GM12892 (cell line): ENCODE data around the gene NVL.

ENCODE experiments used
- DNase-seq: peaks from one replicate; pipeline ENCODE4 v3.0.0; 2011; ENCODE audit not compliant: insufficient read length
- FAIRE-seq: peaks from 2 replicates; lab custom pipeline; 2011; peaks lifted over from hg19 to GRCh38; lab: Jason Lieb, UNC
- POLR2A ChIP-seq: IDR thresholded peaks from 2 replicates; pipeline ENCODE4 v1.6.1; 2011; ENCODE audit warnings: low read depth, low read length, control low read depth
- POLR2AphosphoS5 ChIP-seq: IDR thresholded peaks from 2 replicates; pipeline ENCODE4 v1.6.1; 2011; ENCODE audit warnings: low read depth, low read length, control low read depth
- TAF1 ChIP-seq: IDR thresholded peaks from 2 replicates; pipeline ENCODE4 v1.6.1; 2011; ENCODE audit warnings: low read depth, mild to moderate bottlenecking, control low read depth, low read length, borderline replicate concordance

The NVL gene

DNA sequence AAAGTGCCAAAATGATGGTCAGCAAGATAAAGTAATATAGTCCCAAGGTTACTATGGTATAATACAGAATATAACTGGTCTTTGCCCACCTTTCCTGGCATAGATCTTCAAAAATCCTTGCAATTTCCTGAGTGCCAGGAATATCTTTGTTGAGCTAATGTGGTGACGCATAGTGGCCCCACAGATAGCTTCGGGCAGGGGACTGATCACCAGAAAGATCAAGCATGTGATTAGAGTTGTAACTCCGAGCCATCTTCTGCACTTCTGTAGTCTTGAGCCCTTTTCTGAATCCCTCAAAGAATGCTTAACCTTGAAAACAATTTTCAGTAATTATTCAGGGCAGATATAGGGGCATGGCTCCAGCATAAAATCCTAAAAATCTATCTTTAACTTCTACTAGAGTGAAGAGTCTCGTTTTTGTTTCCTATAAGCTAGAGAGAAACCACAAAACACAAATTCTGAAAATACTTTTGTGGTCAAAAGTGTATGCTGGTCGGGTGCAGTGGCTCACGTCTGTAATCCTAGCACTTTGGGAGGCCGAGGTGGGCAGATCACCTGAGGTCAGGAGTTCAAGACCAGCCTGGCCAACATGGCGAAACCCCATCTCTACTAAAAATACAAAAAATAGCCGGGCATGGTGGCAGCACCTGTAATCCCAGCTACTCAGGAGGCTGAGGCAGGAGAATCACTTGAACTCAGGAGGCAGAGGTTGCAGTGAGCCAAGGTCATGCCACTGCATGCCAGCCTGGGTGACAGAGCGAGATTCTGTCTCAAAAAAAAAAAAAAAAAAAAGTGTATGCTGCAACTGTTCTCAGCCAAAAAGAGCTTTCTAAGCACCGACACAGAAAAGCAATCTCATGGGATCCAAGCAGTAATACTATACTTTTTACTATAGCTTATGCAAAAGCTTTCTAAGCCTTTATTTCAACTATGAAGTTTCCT, 62.8 kb downstream of the NVL start:
- no peak for TF ChIP-seq POLR2A
- no peak for TF ChIP-seq POLR2AphosphoS5
- no peak for TF ChIP-seq TAF1
- FAIRE-seq (no peak), DNase-seq (no peak)

DNA sequence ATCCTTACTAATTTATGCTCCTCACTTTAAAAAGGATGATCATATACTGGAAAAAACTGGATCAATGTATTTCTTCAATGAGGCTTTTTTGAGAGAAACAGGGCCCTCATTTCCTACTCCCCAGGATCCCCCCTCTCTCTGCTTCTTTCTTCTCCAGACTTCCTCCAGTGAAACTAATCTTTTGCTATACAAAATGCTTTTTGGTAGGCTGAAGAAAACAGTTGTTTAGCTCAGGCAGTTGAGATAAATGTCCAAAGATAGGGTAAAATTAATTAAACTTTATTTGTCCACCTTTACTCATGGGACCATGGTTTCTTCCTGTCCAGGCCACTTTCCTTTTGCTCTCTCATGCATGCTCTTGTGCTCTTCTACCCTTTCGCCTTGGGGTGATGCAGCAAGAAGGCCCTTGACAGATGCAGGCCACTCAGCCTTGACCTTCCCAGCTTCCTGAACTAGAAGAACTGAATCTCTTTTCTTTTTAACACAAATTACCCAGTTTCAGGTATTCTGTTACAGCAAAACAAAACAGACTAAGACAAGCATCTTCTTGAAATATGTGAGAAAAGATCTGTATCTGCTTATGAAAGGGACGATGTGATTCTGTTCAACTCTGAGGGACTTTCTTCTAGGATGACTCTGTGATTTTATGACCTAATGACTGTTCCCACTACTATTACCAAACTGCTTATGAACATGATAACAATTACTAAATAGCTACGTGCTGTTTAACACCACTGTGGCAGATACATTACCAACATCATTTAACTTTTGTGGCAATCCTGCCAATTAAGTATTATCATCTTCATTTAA, 63.7 kb downstream of the NVL start:
- DNase-seq, result no peak
- TF ChIP-seq POLR2A (no peak), POLR2AphosphoS5 (no peak), TAF1 (no peak)
- FAIRE-seq, result peak; percentile 81

DNA sequence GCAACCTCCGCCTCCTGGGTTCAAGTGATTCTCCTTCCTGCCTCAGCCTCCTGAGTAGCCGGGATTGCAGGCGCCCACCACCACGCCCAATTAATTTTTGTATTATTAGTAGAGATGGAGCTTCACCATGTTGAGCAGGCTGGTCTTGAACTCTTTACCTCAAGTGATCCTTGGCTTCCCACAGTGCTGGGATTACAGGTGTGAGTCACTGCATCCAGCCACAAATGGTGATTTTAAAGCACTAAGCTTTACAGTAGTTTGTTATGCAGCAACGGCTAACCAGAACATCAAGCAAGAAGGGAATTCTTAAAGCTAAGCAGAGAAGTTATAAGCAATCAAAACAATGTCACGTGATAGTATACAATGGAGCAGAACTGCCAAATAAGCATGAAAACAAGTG, 65.7 kb downstream of the NVL start:
- no peak for DNase-seq
- no peak for FAIRE-seq

DNA sequence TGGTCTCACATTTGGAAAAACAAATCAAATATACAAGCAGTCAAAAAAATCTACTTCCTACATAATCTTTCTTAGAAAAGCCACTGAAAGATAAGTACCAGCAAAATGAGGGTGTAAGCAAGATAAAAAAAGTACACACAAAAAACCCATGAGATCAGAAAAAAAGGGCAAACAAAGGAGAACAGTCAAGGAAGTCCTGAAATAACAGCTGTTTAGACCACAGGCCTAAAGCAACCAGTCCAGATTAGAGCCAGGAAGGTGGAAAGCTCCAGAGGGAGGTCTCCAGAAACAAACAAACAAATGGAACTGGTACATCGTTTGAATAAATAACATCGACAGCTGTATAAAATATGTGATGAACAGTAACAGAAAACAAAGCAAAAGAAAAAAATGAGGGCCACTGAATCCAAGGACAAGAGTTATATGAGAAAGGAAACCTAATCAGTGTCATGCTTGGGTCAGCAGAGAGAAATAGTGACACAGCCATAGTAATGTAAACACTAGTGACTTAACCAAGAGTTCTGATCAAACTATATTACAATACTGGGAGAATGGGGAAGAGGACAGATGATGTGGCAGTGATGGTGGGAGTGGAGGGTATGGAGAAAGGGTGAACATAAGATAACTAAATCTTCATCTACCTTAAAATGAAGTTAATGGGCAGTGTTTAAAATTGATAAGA, 67.5 kb downstream of the NVL start:
- TF ChIP-seq POLR2A (no peak), TAF1 (no peak), POLR2AphosphoS5 (no peak)
- FAIRE-seq, result no peak
- DNase-seq, result no peak

More for the DNA sequence above, 65.7 kb downstream of the NVL start:
- TF ChIP-seq POLR2AphosphoS5, result no peak
- TF ChIP-seq TAF1, result no peak
- TF ChIP-seq POLR2A, result no peak

DNA sequence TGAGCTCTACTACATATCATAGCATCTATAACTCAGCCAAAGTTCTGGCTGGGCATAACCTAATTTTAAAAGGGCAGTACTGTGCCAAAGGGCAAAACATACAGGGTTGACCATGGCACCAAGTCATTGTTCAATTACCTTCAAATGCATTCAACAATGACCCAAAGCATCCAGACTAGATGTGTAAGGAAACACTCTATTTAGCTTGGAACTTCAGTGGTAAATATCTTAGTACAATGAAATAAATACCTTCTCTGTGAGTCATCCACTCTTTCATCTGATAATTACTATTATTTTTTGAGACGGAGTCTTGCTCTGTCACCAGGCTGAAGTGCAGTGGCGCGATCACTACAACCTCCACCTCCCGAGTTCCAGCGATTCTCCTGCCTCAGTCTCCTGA, 70.0 kb downstream of the NVL start:
- no peak for TF ChIP-seq POLR2AphosphoS5
- TF ChIP-seq POLR2A, result no peak
- TF ChIP-seq TAF1, result no peak
- FAIRE-seq (no peak), DNase-seq (no peak)

DNA sequence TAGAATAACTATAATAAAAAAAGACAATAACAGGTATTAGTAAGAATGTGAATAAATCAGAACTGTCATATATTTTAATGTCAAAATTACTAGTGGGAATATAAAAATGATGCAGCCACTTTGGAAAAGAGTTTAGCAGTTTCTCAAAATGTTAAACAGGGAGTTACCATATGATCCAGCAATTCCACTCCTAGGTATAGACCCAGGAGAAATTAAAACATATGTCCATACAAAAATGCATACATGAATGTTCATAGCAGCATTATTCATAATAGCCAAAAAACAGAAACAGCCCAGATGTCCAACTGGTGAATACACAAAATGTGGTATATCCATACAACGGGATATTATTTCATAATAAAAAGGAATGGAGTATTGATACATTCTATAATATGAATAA, 71.6 kb downstream of the NVL start:
- DNase-seq (no peak), FAIRE-seq (no peak)
- TF ChIP-seq POLR2AphosphoS5 (no peak), TAF1 (no peak), POLR2A (no peak)

DNA sequence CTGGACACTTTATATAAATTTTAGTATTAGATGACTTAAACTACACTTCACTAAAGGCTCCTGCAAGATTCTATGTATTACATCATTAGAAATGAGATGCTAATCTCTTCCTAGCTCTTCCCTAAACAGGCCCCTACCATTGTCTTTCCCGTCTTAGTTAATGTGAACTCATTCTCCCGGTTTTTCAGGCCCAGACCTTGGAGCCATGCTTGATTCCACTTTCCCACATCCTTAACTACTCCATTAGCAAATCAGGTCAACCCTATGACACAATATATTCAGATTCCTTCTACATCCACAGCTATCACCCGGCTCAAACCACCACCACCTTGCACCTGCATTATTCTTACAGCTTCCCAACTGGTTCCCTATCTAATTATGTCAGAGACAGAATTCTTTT, 73.3 kb downstream of the NVL start:
- TF ChIP-seq POLR2AphosphoS5 (no peak), POLR2A (no peak), TAF1 (no peak)
- DNase-seq (no peak), FAIRE-seq (no peak)

DNA sequence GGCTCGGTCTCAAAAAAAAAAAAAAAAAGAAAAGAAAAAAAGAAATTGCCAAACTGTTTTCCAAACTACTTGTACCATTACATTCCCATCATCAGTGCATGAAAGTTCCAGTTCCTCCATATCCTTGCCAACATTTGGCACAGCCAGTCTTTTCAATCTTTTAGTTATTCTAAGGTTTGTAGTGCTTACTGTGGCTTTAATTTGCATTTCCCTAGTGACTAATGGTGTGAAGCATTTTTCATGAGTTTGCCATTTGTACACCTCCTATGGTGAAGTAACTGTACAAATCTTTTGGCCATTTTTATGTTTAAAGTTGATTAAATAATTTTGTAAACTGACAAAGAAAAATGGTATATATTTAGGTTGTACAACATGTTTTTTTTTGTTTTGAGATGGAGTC, 76.3 kb downstream of the NVL start:
- no peak for DNase-seq
- no peak for TF ChIP-seq TAF1
- TF ChIP-seq POLR2AphosphoS5, result no peak
- no peak for TF ChIP-seq POLR2A
- FAIRE-seq, result no peak

DNA sequence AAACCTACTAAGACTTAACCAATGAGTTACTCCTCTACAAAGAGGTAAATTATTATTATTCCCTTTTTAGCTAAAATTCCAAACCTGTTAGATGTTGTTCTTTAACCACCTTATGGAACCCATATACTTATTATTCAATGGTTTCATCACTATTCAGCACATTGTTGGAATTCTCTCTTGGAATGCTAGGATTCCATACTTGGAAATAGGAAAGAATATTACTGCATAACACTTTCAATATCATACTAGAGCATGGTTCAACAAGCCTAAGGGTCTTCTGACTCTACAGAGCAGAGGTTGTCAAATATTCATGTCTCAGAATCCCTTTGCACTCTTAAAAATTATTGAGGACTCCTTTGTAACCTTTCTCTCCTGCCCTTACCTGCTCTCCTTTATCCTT, 77.5 kb downstream of the NVL start:
- DNase-seq (no peak), FAIRE-seq (no peak)
- TF ChIP-seq POLR2A (no peak), POLR2AphosphoS5 (no peak), TAF1 (no peak)

DNA sequence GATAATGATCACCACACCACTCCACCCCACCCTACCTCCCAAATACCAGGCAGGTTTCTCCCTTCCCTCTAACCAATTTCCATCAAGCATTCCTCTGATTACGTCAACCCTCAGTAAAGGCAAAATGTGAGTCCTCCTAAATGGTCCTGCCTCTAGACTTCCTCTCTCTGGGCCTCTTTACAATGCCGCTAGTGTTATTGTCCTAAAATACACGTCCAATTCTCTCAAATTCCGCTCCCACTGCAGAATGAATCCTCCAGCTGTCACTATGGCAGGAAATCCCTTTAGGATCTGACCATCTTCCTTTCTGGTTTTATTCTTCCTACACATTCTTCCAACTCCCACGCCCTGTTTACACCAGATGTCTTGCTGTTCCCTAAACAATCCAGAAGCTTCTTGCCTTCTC, 78.2 kb downstream of the NVL start:
- FAIRE-seq (no peak), DNase-seq (no peak)
- TF ChIP-seq TAF1 (no peak), POLR2A (no peak), POLR2AphosphoS5 (no peak)

DNA sequence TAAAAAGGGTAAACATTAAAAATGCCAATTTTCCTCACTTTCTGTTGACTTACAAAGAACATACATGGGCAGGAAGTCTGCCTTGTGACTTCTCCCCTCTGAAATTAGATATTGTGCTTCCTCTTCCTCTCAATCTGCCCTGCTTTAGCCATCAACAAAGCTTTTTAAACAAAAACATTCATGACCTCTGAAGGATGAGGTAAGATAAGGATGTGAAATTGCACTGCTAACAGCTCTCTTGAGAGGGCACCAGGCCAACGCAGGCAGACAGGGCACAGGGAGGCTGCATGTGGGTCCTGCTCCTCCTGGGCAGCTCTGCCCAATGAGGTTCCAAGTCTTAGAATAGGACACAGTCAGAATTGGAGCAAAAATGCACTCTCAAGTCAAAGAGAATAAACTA, 84.8 kb downstream of the NVL start:
- DNase-seq (no peak), FAIRE-seq (peak; percentile 21)
- TF ChIP-seq TAF1 (no peak), POLR2A (no peak), POLR2AphosphoS5 (no peak)

DNA sequence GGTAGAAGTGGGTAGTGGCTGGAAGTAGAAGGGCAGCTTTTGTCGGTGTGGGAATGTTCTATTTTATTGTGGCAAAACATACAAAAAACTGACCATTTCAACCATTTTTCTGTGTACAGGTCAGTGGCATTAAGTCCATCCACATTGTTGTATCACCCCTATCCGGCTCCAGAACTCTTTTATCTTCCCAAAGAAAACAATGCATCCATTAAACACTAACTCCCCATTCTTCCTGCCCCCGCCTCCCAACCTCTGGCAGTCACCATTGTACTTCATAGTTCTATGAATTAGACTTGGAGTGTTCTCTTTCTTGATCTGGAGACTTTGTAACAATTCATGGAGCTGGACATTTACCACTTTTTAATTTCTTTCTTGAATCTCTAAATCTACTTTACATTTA, 91.2 kb downstream of the NVL start:
- FAIRE-seq (no peak), DNase-seq (no peak)
- TF ChIP-seq POLR2AphosphoS5 (no peak), POLR2A (no peak), TAF1 (no peak)

DNA sequence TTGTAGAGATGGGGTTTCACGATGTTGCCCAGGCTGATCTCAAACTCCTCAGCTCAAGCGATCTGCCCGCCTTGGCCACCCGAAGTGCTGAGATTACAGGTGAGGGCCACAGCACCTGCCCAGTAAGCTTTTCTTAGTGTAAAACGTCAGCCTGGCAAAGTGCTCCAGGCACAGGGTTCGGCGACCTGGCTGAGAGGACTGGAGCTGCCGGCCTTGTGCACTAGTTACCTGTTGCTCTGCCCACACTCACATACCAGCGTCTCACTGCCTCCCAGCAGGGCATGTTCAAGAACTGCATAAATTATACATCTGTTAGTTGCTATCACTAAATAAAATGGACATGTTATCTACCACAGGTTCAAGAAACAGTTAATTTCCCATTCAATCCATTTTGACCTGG, 91.8 kb downstream of the NVL start:
- no peak for TF ChIP-seq TAF1
- no peak for TF ChIP-seq POLR2AphosphoS5
- TF ChIP-seq POLR2A, result no peak
- FAIRE-seq, result no peak
- DNase-seq, result no peak
